SK-N-SH treated with all-trans-retinoic acid at 6 μM for 48 hours (cell line): ENCODE results near the gene ADAP1.

Experiments used
- ATAC-seq: fragments of 200-7000 bp; cut with Tn5 transposase; 3 replicates; pipeline ENCODE4 v1.9.1; 2020; ENCODE audit warnings: mild to moderate bottlenecking, moderate library complexity
- ARNTL ChIP-seq: fragments of 450-650 bp; formaldehyde crosslinking; IDR thresholded peaks from 2 replicates; pipeline ENCODE4 v1.5.0; 2020; ENCODE audit warnings: low read depth, mild to moderate bottlenecking, moderate library complexity, borderline replicate concordance
- BACH2 ChIP-seq: fragments of 250-450 bp; sonication (Bioruptor Pico); IDR thresholded peaks from 2 replicates; pipeline ENCODE4 v1.9.0; 2021; ENCODE audit warnings: mild to moderate bottlenecking, borderline replicate concordance
- CREB5 ChIP-seq: fragments of 250-450 bp; sonication (Bioruptor Pico); IDR thresholded peaks from 2 replicates; pipeline ENCODE4 v1.5.1; 2020; ENCODE audit warnings: low read depth, mild to moderate bottlenecking, moderate library complexity
- CSDC2 ChIP-seq: fragments of 250-450 bp; sonication (Bioruptor Pico); IDR thresholded peaks from 2 replicates; pipeline ENCODE4 v1.5.0; 2020; ENCODE audit warnings: mild to moderate bottlenecking, moderate library complexity
- CSRNP3 ChIP-seq: fragments of 250-450 bp; sonication (Bioruptor Pico); IDR thresholded peaks from 2 replicates; pipeline ENCODE4 v1.5.1; 2021; ENCODE audit warnings: mild to moderate bottlenecking, moderate library complexity
- ESRRG ChIP-seq: fragments of 250-450 bp; sonication (Bioruptor Pico); IDR thresholded peaks from 2 replicates; pipeline ENCODE4 v1.6.1; 2021; ENCODE audit warnings: mild to moderate bottlenecking
- GLIS3 ChIP-seq: fragments of 250-450 bp; sonication (Bioruptor Pico); IDR thresholded peaks from 2 replicates; pipeline ENCODE4 v1.5.0; 2020; ENCODE audit warnings: mild to moderate bottlenecking, moderate library complexity
- ISL1 ChIP-seq: fragments of 250-450 bp; sonication (Bioruptor Pico); IDR thresholded peaks from 2 replicates; pipeline ENCODE4 v2.1.2; 2022; ENCODE audit warnings: mild to moderate bottlenecking, moderate library complexity
- OSR1 ChIP-seq: fragments of 250-450 bp; sonication (Bioruptor Pico); IDR thresholded peaks from 2 replicates; pipeline ENCODE4 v1.8.0; 2022; ENCODE audit warnings: moderate library complexity, mild to moderate bottlenecking, inconsistent platforms
- PATZ1 ChIP-seq: fragments of 250-450 bp; sonication (Bioruptor Pico); IDR thresholded peaks from 2 replicates; pipeline ENCODE4 v1.8.0; 2020; ENCODE audit warnings: mild to moderate bottlenecking, moderate library complexity, borderline replicate concordance
- POU6F1 ChIP-seq: fragments of 250-450 bp; sonication (Bioruptor Pico); IDR thresholded peaks from 2 replicates; pipeline ENCODE4 v1.8.0; 2021; ENCODE audit warnings: low read depth, mild to moderate bottlenecking, moderate library complexity, borderline replicate concordance
- RARB ChIP-seq: fragments of 250-450 bp; sonication (Bioruptor Pico); IDR thresholded peaks from 2 replicates; pipeline ENCODE4 v1.8.0; 2021; ENCODE audit warnings: mild to moderate bottlenecking, moderate library complexity
- SNAI2 ChIP-seq: fragments of 250-450 bp; sonication (Bioruptor Pico); IDR thresholded peaks from 2 replicates; pipeline ENCODE4 v1.5.0; 2020; ENCODE audit warnings: mild to moderate bottlenecking, moderate library complexity
- TCF4 ChIP-seq: fragments of 250-450 bp; sonication (Bioruptor Pico); IDR thresholded peaks from 2 replicates; pipeline ENCODE4 v1.8.0; 2021; ENCODE audit warnings: mild to moderate bottlenecking, moderate library complexity, borderline replicate concordance
- TOX ChIP-seq: fragments of 250-450 bp; sonication (Bioruptor Pico); IDR thresholded peaks from 2 replicates; pipeline ENCODE4 v1.8.0; 2021; ENCODE audit warnings: mild to moderate bottlenecking, moderate library complexity, borderline replicate concordance
- TSHZ2 ChIP-seq: fragments of 250-450 bp; sonication (Bioruptor Pico); IDR thresholded peaks from 2 replicates; pipeline ENCODE4 v1.5.0; 2020; ENCODE audit warnings: mild to moderate bottlenecking, moderate library complexity
- ZC3H10 ChIP-seq: fragments of 250-450 bp; sonication (Bioruptor Pico); IDR thresholded peaks from 2 replicates; pipeline ENCODE4 v1.5.1; 2021; ENCODE audit warnings: mild to moderate bottlenecking, moderate library complexity
- ZFP30 ChIP-seq: fragments of 450-650 bp; formaldehyde crosslinking; IDR thresholded peaks from 2 replicates; pipeline ENCODE4 v1.5.0; 2022; ENCODE audit warnings: mild to moderate bottlenecking, moderate library complexity
- ZNF565 ChIP-seq: fragments of 450-650 bp; formaldehyde crosslinking; conservative IDR thresholded peaks from 2 replicates; pipeline ENCODE4 v1.5.0; 2020; ENCODE audit warnings: low read depth, mild to moderate bottlenecking, moderate library complexity
- ZNF70 ChIP-seq: fragments of 450-650 bp; formaldehyde crosslinking; IDR thresholded peaks from 2 replicates; pipeline ENCODE4 v1.5.0; 2020; ENCODE audit warnings: mild to moderate bottlenecking, moderate library complexity
- ZNF8 ChIP-seq: fragments of 450-650 bp; formaldehyde crosslinking; IDR thresholded peaks from 2 replicates; pipeline ENCODE4 v1.5.0; 2020; ENCODE audit warnings: mild to moderate bottlenecking, moderate library complexity

Gene ADAP1

GRCh38 chr7:857661-858060 lies 96.8 kb downstream of the ADAP1 start:
- no peak for ATAC-seq
- TF ChIP-seq ARNTL (no peak), POU6F1 (CRISPR knock-in tag) (no peak), SNAI2 (CRISPR knock-in tag) (no peak), BACH2 (CRISPR knock-in tag) (no peak), OSR1 (CRISPR knock-in tag) (no peak), ZC3H10 (CRISPR knock-in tag) (no peak), ESRRG (CRISPR knock-in tag) (no peak)
- TF ChIP-seq, all 23 proteins: peak for 0

- ATAC-seq = no peak
- no peak for TF ChIP-seq TSHZ2 (CRISPR knock-in tag)
- no peak for TF ChIP-seq ZFP30 (CRISPR knock-in tag)
- no peak for TF ChIP-seq CREB5
- TF ChIP-seq ISL1 = no peak
- no peak for TF ChIP-seq CSDC2
- TF ChIP-seq ZNF565 = no peak
- no peak for TF ChIP-seq ZNF70
Observed at GRCh38 chr7:856444-857095, 97.9 kb downstream of the ADAP1 start.

- no peak for TF ChIP-seq RARB
- no peak for TF ChIP-seq ARNTL
- no peak for TF ChIP-seq PATZ1
- TF ChIP-seq ZNF8 (CRISPR knock-in tag) = no peak
- no peak for TF ChIP-seq ZFP30 (CRISPR knock-in tag)
- TF ChIP-seq OSR1 (CRISPR knock-in tag) = no peak
- TF ChIP-seq CSRNP3 (CRISPR knock-in tag) = no peak
- TF ChIP-seq ZC3H10 (CRISPR knock-in tag) = no peak
- no peak for TF ChIP-seq ZNF565
- TF ChIP-seq CREB5 = no peak
- no peak for TF ChIP-seq POU6F1 (CRISPR knock-in tag)
- no peak for TF ChIP-seq GLIS3
- TF ChIP-seq BACH2 (CRISPR knock-in tag) = no peak
- TF ChIP-seq TOX = no peak
- TF ChIP-seq TSHZ2 (CRISPR knock-in tag) = no peak
- no peak for TF ChIP-seq ISL1
- no peak for TF ChIP-seq CSDC2
- no peak for TF ChIP-seq TCF4 (CRISPR knock-in tag)
- no peak for ATAC-seq
Observed at GRCh38 chr7:855686-856369, 98.7 kb downstream of the ADAP1 start.
